Putamen (tissue), 1 donor: ENCODE results near the gene MARK3.

Source experiments
- DNase-seq: peaks from one replicate; pipeline ENCODE4 v3.0.0-alpha.2; 2016; ENCODE audit warnings: low spot score

Gene MARK3

DNA sequence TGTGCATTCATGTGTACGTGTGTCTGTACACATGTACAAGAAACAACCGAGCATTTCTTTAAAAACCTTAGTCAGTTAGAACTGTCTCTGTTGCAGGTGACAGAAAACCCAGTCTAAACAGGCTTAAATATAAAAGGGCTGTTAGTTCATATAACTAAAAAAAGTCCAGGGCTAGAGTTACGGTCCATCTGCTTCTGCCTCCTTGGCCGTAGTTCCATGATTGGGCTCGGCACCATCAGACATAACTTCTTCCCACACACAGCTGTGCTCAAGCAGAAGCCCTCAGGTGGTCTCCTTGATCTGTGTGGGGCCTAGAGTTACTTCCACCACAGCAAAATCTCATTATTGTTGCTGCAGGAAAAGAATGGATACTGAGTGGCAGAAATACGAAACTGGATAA is 102.9 kb downstream of the MARK3 start:
- no peak for DNase-seq

DNA sequence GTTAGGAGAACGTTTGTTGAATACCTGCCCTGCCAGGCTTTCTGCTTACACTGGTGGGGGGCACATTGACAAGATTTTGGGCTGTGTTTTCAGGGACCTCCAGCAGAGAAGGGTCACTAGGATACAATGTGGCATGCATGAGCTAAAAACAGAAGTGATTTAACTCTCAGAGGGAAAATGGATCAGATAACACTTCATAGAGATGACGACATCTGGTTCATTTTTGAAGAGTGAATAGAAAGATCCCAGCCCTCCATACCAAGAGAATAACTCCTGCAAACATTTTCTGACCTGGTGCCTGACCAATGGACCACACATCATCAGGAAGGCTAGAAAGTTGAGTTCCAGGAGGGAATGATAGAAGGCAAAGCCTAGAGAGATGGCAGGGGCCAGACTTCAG is 103.7 kb downstream of the MARK3 start:
- no peak for DNase-seq

DNA sequence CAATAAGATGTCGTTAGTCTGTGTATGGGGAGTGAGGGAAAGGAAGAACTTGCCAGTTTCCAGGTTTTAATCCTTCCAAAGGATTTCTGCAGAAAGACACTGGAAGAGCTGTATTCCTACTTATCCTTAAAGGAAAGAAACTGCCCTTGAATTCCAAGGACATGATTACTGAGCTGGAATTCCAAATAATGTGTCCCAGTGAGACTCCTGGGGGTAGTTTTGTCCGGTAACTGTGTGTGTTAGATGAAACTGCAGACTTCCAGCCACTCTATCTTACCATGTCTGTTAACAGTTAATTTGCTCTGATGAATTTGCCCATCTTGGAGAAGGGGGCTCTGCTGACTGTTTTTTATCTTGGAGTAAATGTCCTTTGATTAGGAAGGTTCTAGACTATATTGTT is 104.4 kb downstream of the MARK3 start:
- DNase-seq, result no peak

DNA sequence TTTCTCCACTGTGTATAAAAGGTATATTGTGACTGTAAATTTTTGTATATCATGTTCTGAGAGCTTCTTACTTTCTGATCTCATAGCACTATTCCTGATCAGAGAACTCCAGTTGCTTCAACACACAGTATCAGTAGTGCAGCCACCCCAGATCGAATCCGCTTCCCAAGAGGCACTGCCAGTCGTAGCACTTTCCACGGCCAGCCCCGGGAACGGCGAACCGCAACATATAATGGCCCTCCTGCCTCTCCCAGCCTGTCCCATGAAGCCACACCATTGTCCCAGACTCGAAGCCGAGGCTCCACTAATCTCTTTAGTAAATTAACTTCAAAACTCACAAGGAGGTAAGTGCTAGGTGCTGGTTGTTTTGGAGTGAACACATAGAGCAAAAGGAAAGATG is 106.5 kb downstream of the MARK3 start:
- DNase-seq, result no peak

DNA sequence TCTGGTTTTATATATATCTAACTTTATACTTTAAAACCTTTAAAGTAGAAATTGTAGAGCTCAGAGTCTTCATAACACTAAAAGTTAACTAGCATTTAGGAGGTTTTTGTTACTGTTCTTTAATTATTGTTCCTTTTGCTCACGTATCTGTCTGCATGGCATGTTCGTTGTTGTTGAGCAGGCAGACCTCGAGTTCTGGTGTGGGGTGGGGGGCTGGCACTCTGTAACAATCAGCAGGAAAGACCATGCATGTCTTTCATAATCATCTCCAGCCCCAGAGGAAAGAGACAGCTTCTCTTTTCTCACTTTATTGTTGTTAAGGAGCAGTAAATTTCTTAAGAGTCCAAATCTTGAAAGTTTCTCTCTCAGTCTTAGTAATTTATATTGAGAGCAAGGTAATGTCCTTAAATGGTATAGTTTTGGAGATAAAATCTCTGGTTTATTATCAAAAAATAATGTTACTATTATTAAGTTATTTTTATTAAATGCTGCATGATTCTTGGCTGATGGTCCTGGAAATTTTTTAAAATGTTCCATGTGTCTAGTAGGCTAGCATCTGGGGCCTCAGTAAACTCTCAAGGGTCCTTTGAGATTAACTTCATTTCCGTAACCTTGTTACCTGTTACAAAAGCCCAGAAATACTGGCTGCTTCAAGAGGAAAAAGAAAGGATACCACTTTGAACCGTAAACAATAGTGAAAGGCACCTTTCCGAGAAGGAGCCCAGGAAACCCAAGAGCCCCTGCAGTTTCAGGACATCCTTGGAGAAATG is 107.1 kb downstream of the MARK3 start:
- DNase-seq, result no peak

DNA sequence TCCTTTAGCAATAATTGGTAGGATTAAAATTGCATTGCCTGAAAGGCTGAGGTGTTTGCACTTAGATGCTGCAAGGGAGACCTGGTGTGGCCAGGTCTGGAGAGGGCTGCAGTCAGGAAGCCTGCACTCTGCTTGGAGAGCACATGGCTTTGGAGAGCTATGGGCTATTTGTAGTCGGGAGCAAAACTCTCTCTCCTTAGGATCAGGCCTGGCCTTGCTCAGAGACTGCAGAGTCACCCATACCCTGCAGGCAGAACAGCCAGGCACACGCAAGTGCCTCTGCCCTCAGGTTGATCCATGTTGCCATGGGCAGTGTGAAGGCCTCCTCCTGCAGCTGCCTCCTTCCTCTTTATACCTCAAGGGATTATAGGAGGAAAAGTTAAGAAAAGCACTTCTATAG is 110.6 kb downstream of the MARK3 start:
- no peak for DNase-seq

DNA sequence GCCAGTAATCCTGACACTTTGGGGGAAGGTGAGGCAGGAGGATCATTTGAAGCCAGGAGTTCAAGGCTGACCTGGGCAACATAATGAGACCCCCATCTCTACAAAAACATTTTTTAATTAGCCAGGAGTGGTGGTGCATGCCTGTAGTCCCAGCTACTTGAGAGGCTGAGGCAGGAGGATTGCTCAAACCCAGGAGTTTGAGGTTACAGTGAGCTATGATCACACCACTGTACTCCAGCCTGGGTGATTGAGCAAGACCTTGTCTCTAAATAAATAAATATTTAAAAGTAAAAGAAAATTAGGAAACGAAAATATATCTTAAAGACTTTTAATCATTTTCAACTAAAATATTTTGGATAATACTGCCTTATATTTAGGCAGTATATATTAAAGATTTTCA is 111.6 kb downstream of the MARK3 start:
- DNase-seq, result no peak

DNA sequence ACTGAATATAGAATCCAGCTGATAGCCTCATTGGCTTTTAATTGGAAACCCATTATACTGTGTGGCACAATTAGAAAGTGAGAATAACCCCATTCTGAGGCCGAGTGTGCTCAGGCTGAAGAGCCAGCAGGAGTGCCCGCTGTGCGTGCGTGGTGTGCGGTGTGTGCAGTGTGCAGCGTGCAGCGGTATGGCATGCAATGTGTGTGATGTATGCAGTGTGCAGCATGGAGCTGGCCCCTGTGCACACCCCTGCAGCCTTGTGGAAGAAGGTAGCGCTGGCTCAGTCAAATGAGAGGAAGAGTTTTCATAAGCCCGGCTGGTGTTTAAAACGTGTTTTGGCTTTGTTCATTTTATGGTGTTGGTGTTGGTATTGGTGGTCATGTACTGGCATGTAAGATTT is 114.5 kb downstream of the MARK3 start:
- no peak for DNase-seq

DNA sequence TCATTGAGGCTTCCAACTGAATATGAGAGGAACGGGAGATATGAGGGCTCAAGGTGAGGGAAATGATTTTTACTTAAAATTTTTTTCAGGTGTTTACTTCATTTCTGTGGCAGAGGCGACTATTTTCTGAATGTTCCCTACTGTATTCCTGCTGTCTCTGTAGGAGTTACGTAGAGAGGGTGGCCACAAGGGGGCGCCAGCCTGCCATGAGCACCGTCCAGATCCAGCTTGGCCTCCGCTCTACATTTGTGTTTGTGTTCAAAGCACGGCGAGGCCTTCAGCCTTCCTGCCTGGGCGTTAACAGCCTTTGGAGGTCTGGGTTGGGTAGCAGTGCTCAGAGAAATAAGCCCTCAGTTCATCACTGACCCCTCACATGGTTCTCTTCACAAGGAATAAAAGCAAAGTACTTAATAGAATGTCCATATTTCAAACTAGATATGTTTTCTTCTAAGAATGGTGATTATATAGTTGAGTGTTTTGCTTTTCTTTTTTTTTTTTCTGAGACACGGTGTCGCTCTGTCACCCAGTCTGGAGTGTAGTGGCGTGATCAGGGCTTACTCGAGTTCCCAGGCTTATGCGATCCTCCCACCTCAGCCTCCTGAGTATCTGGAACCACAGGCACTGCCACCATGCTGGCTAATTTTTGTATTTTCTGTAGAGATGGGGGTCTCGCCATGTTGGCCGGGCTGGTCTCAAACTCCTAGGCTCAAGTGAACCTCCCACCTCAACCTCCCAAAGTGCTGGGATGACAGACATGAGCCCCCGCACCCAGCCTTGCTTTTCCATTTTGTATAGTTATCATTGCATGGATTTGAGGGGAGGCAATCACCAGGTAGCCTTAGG is 115.2 kb downstream of the MARK3 start:
- DNase-seq, result peak; percentile 88

DNA sequence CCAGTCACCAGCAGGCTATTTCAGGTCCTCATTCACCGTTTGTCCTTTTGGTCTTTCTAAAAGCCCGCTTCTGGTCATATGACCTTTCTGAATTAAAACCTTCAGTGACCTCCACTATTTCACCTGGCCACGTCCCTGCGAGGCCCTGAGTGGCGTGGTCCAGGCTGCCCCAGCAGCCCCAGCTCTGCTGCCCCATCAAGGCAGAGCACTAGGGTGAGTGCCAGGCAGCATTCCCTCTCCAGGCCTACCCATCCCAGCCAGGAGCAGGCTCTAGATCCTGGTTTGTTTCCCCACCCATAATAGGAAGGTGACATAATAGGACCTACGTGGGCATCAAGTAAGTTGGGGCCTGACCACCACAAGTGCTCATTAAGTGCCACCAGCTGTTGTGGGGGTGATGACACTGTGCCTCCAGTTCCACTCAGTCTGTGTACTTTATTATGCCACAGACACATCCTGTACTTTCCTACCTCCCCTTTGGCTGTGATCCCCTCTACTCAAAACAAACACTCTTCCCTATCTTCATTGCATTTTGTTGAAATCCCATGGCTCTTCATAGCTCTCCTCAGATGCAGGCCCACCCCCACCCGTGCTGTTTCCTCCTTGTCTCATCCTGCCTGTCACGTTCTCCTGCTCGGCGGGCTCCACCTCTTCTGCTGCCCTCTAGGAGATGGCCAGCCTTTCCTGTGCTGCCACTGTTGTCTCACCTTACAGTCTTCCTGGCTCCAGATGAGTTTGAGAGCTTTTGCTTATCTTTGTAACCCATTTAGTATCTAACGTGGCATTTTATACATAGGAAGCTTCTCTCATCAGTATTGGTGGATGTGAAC is 116.0 kb downstream of the MARK3 start:
- DNase-seq, result no peak

DNA sequence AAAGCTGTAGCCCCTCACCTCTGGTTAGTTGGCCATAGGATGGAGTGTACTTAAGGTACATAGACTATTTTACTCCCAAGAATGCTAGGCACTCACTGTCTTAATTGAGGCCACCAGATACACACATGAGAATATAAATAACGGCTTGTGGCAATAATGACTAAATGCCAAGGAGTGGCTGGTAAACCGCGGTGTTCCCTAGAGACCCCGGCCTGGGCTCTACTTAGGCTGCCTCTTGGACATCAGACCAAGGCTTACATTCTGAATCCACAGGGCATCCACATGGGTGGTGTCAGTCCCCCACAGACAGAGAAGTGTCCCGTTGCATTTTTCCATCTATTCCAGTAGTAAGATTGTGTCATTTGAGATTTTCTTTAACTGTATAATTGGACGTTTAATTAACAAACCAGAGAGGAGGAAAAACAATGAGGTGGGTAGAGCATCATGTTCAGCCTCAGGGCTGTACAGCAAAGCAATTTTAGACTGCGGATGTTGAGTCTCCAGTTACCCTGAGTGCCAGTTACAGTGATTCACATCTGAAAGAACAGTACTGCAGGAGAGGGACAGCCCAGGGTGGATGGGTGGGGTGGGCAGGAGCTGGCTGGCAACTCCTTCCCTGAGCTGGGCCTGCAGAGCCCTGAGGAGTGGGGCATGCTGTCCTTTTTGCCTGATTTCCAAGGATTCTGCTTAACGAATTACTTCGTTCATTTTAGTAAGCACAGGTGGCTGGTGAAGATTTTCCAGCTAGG is 116.9 kb downstream of the MARK3 start:
- DNase-seq, result no peak

DNA sequence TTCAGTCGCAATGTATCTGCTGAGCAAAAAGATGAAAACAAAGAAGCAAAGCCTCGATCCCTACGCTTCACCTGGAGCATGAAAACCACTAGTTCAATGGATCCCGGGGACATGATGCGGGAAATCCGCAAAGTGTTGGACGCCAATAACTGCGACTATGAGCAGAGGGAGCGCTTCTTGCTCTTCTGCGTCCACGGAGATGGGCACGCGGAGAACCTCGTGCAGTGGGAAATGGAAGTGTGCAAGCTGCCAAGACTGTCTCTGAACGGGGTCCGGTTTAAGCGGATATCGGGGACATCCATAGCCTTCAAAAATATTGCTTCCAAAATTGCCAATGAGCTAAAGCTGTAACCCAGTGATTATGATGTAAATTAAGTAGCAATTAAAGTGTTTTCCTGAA is 117.7 kb downstream of the MARK3 start:
- no peak for DNase-seq

DNA sequence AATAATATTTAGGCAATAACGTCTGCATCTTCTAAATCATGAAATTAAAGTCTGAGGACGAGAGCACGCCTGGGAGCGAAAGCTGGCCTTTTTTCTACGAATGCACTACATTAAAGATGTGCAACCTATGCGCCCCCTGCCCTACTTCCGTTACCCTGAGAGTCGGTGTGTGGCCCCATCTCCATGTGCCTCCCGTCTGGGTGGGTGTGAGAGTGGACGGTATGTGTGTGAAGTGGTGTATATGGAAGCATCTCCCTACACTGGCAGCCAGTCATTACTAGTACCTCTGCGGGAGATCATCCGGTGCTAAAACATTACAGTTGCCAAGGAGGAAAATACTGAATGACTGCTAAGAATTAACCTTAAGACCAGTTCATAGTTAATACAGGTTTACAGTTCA is 118.1 kb downstream of the MARK3 start:
- DNase-seq, result no peak

DNA sequence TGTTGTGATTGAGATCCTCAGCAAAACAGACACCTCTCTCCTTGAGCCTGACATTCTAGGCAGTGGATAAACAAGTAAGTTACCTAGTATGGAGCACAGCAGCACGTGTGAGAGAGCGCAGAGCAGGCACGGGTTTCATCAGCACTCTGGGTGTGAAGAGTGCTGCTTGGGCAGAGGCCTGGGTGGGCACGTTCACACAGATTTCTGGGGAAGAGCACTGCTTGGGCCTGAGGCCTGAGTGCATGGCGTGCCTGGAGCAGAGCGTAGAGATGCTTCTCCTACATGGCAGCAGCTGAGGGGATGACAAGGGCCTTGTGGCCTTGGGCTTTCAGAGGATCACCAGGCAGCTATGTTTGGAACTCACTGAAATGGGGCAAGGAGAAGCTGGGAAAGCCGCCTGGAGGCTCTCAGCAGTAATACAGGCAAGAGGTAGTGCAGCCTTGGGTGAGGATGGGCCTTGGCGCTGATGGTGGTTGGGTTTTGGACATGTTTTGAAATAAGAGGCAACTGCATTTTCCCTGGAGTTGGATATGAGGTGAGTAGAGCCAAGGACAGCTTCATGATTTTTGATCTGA is 119.9 kb downstream of the MARK3 start:
- no peak for DNase-seq

DNA sequence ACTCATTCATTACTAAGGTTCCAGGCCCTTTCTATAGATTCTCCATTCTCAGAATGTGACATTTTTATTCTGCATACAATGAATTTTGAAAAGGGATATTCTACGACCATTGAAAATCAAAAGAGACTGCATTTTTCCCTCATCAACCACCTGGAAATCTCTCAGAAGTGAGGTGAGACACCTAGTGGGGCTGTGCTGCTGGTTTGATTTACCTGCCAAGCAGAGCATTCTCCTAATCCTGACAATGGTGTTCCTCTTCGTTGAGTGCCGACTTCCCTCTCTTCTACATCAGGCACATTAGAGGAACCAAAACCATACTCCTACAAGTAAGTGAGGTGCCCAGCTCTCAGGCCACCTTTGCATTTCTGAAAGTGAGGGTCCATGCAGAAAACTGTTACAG is 122.5 kb downstream of the MARK3 start:
- no peak for DNase-seq

DNA sequence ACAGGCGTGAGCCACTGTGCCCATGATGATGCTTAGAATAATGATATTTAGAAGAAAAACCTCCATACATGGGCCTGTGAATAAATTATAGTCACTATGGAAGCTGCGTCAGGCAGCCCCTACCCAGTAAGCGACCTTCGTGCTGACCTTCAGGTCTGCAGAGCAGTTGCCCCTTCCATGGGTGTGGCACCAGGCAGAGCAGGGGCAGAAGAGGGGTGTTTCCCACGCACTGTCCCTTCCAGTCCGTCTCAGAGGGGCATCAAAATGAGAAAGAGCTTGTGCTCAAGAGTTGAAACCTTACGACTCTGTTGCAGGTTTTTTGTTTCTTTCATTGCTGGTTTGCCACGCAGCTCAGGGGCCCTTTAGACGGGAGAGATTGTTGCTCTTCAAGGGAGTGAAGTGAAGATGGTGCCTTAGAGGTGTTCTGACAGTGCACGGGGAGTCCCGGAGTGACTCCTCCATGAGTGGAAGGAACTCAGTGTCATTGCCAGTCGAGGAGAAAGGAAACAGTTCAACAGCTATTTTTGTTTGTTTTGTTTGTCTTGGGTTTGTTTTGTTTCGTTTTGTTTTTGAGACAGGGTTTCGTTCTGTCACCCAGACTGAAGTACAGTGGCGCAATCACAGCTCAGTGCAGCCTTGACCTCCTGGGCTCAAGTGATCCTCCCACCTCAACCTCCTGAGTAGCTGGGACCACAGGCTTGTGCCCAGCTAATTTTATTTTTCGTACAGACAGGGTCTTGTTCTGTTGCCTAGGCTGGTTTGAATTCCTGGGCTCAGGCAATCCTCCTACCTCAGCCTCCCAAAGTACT is 123.5 kb downstream of the MARK3 start:
- DNase-seq, result no peak

DNA sequence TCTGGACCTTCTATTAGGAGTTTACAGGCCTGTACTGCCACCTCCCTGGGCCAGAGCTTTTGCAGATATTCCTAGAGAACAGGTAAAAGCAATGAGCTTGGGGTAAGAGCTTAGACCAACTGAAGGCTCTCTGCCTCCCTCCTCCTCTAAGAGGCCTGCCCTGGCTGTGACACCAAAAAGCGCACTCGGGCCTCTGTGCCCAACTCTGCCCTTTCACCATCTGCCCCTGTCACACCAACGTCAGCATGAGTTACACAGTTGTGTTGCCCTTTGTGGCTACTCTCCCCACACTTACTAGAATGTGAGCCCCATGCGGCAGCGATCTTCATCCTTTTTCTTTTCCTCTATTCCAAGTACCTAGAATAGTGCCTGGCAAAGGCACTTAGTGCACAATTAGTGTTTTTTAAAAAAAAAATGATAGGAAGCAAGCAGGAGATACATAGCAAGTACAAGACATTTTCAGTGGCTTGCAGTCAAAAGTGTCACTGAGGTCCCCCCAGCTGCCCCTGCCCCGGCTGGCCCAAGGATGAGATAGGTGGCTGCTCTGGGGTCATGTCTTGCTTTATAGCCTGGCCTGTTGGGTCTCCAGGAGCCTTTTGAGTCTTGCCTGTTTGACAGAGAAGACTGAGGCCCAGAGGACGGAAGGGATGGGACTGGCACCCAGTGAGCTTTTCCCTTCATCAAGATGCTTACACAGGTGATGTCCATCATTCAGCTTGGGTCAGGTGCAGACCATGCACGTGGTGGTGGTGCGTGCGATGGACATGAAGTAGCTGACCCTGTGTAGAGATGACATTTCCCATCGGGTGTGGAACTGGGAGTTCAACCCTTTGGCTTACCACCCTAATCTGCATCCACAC is 124.9 kb downstream of the MARK3 start:
- DNase-seq, result no peak

DNA sequence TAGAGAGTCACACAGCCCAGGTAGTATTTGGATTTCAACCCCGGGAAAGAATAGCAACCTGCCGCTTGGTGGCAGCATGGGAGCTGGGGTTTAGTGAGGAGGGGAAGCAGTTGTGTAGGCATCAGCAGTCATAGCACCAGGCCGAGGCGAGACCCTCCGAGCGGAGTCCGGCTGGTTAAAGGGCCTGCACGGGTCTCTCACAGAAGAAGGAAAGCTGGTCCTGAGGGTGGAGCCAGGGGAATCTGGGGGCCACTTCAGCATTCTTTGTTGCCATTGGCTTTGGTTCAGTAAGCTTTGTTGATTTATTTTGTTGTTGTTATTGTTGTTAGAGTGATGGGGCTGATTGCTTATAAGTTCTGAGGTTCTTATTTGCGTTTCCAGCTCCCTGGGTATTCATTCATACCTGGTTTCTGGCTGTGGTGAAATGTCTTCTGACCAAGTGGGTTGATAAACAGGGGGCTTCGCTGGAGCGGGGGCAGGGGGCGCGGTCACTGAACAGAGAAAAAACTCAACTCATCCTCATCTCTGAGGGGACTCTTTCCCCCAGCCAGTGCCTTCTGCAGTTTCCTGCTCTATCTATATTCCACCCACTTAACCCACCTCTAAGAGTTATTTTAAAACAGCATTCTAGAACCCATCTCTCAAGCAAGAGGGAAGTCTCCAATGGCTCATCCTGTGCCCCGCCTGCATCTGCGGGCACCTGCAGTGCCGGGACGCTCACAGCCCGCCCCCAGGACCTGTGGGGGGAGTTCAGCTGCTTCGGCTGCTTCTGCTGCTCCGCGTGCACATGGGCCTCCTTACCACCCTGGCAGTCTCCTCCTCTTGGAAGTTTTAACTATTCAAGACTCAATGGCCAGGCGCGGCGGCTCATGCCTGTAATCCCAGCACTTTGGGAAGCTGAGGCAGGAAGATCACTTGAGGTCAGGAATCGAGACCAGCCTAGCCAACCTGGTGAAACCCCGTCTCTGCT is 125.8 kb downstream of the MARK3 start:
- DNase-seq, result peak; percentile 72
